SU-DHL-6 (cell line): Measurements from ENCODE around the gene SPRR2B.

Experiments used
- H2AFZ ChIP-seq: fragments of 200-600 bp; sonication (generic); 2 replicates; pipeline ENCODE4 v1.6.1; 2014; ENCODE audit warnings: low read depth, mild to moderate bottlenecking, moderate library complexity, mixed read lengths, antibody characterized with exemption, low read length; ENCODE audit not compliant: severe bottlenecking
- H3F3A ChIP-seq: fragments of 200-600 bp; shearing (Covaris generic); 2 replicates; pipeline ENCODE4 v1.6.0; 2016; ENCODE audit warnings: antibody characterized with exemption, mild to moderate bottlenecking; ENCODE audit not compliant: insufficient read depth
- H3K27ac ChIP-seq: fragments of 200-600 bp; sonication (generic); 2 replicates; pipeline ENCODE4 v1.5.1; 2016; ENCODE audit warnings: low read depth, mild to moderate bottlenecking, low read length, moderate library complexity, mixed read lengths
- H3K27me3 ChIP-seq: fragments of 200-600 bp; sonication (generic), shearing (Covaris generic); 2 replicates; pipeline ENCODE4 v1.6.0; 2014; ENCODE audit warnings: mild to moderate bottlenecking, low read length
- H3K36me3 ChIP-seq: fragments of 200-600 bp; sonication (generic); 2 replicates; pipeline ENCODE4 v1.6.1; 2014; ENCODE audit warnings: mild to moderate bottlenecking, low read length, mixed read lengths
- H3K4me2 ChIP-seq: fragments of 300-600, 200-600 bp; shearing (Covaris generic), sonication (generic); 2 replicates; pipeline ENCODE4 v1.6.0; 2014; ENCODE audit warnings: low read length, low read depth, mild to moderate bottlenecking; ENCODE audit not compliant: poor library complexity, severe bottlenecking
- H3K4me3 ChIP-seq: fragments of 200-600 bp; sonication (generic); 2 replicates; pipeline ENCODE4 v1.5.1; 2014; ENCODE audit warnings: antibody characterized with exemption, low read length, mild to moderate bottlenecking, mixed read lengths; ENCODE audit not compliant: insufficient read depth, poor library complexity, severe bottlenecking
- H3K79me2 ChIP-seq: fragments of 200-600 bp; sonication (generic); 2 replicates; pipeline ENCODE4 v1.6.1; 2014; ENCODE audit warnings: mild to moderate bottlenecking, low read length, moderate library complexity; ENCODE audit not compliant: insufficient read depth
- H3K9ac ChIP-seq: fragments of 200-600 bp; sonication (generic); 2 replicates; pipeline ENCODE4 v1.7.0; 2014; ENCODE audit warnings: mild to moderate bottlenecking, low read length
- H3K9me2 ChIP-seq: fragments of 200-600 bp; sonication (generic); replicated peaks from 2 replicates; pipeline ENCODE4 v1.6.1; 2014; ENCODE audit warnings: low read length; ENCODE audit not compliant: insufficient read depth
- H3K9me3 ChIP-seq: fragments of 200-600 bp; sonication (generic); 2 replicates; pipeline ENCODE4 v1.6.1; 2014; ENCODE audit warnings: low read length, mixed read lengths; ENCODE audit not compliant: insufficient read depth
- H4K20me1 ChIP-seq: fragments of 200-600 bp; sonication (generic); 2 replicates; pipeline ENCODE4 v1.6.1; 2014; ENCODE audit warnings: low read depth, mild to moderate bottlenecking, antibody characterized with exemption, low read length, moderate library complexity, mixed read lengths
- EZH2phosphoT487 ChIP-seq: fragments of 200-600 bp; sonication (generic), shearing (Covaris generic); conservative IDR thresholded peaks from 2 replicates; pipeline ENCODE4 v1.6.1; 2018; ENCODE audit warnings: mild to moderate bottlenecking, antibody characterized with exemption, low read length, moderate library complexity, mixed read lengths
- TF ChIP-seq, protein P1 (sequence below): fragments of 200-600 bp; sonication (generic); IDR thresholded peaks from one replicate; pipeline ENCODE4 v1.5.1; 2017; ENCODE audit warnings: antibody characterized with exemption, mild to moderate bottlenecking, low read length, moderate library complexity; ENCODE audit not compliant: insufficient read depth, poor library complexity, severe bottlenecking

The SPRR2B gene

DNA sequence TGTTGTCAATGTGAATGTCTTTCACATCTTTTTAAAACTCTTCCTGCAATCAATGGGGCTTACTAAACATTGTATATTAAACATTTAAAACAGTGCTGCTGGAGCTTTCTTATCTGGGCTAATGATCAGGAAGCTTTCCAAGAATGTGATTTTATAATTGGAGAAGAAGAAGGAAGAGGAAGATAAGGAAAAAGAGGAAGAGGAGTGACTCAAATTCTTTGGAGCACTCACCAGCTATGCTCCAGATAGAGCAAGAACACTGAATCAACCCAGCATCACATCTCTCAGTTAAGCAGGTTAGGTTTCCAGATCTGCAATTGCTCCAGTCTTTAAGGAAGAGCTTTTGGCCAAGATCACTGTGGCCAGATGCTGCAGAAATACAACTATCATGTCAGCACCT is 24.4 kb upstream of the SPRR2B start:
- no peaks in the 10 kb centered on the region for H3K9me2 ChIP-seq
- H4K20me1 ChIP-seq, result no peaks in the 10 kb centered on the region
- H3K27me3 ChIP-seq, result no peaks in the 10 kb centered on the region
- H3K4me2 ChIP-seq, result no peak overlapping the region
- no peak overlapping the region for H3K4me3 ChIP-seq
- H3K9ac ChIP-seq, result no peak overlapping the region
- H2AFZ ChIP-seq, result no peak overlapping the region
- TF ChIP-seq, protein P1, sequence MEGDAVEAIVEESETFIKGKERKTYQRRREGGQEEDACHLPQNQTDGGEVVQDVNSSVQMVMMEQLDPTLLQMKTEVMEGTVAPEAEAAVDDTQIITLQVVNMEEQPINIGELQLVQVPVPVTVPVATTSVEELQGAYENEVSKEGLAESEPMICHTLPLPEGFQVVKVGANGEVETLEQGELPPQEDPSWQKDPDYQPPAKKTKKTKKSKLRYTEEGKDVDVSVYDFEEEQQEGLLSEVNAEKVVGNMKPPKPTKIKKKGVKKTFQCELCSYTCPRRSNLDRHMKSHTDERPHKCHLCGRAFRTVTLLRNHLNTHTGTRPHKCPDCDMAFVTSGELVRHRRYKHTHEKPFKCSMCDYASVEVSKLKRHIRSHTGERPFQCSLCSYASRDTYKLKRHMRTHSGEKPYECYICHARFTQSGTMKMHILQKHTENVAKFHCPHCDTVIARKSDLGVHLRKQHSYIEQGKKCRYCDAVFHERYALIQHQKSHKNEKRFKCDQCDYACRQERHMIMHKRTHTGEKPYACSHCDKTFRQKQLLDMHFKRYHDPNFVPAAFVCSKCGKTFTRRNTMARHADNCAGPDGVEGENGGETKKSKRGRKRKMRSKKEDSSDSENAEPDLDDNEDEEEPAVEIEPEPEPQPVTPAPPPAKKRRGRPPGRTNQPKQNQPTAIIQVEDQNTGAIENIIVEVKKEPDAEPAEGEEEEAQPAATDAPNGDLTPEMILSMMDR, result no peak
- no peak for TF ChIP-seq EZH2phosphoT487
- no peaks in the 10 kb centered on the region for H3F3A ChIP-seq
- H3K79me2 ChIP-seq, result no peaks in the 10 kb centered on the region
- no peaks in the 10 kb centered on the region for H3K9me3 ChIP-seq
- no peak overlapping the region for H3K27ac ChIP-seq
- no peaks in the 10 kb centered on the region for H3K36me3 ChIP-seq

DNA sequence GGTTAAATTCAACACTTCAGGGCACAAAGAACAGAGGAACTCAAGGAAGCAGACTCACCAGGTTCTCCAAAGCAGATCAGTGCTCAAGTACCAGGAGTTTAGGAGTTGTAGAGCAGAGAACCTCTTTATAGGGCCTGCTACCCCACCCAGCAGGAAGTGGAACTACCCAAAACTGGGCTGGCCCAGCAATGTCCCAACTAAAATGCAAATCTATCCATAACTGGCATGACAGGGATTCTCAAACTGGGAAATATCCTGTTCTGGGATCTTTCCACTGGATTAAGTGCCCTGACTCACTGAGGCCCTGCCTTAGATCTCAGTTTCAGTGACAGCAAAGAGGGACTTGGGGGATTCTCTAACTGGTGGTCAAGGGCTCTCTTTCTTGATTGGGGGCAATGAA is 23.0 kb upstream of the SPRR2B start, which contains the start of gene SPRR2E:
SPRR2E (minus strand) TSS at position 101 of the 400 bp plus-strand sequence. CDS start 775 bp downstream, outside the sequence.
- H3F3A ChIP-seq, result no peaks in the 10 kb centered on the region
- H3K27me3 ChIP-seq, result no peaks in the 10 kb centered on the region
- no peaks in the 10 kb centered on the region for H3K9me3 ChIP-seq
- H3K79me2 ChIP-seq, result no peaks in the 10 kb centered on the region
- H3K9ac ChIP-seq, result no peak within 1 kb of the TSS
- H3K9me2 ChIP-seq, result no peaks in the 10 kb centered on the region
- H3K4me3 ChIP-seq, result no peak within 1 kb of the TSS
- no peak within 1 kb of the TSS for H2AFZ ChIP-seq
- H3K4me2 ChIP-seq, result no peak within 1 kb of the TSS
- H3K27ac ChIP-seq, result no peak within 1 kb of the TSS
- TF ChIP-seq EZH2phosphoT487, result no peak
- TF ChIP-seq, protein P1, result no peak
- no peaks in the 10 kb centered on the region for H3K36me3 ChIP-seq
- H4K20me1 ChIP-seq, result no peaks in the 10 kb centered on the region

DNA sequence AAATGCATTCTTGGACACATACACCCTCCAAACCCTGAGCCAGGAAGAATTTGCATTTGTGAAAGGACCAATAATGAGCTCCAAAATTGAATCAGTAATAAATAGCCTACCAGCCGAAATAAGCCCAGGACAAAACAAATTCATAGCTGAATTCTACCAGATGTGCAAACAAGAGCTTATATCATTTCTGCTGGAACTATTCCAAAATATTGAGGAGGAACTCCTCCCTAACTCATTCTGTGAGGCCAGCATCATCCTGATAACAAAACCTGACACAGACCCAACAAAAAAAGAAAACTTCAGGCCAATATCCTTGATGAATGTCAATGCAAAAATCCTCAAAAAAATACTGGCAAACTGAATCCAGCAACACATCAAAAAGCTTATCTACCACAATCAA is 16.2 kb upstream of the SPRR2B start:
- H3F3A ChIP-seq, result no peaks in the 10 kb centered on the region
- no peaks in the 10 kb centered on the region for H3K27me3 ChIP-seq
- H3K9me2 ChIP-seq, result no peaks in the 10 kb centered on the region
- H2AFZ ChIP-seq, result no peak overlapping the region
- H3K36me3 ChIP-seq, result no peaks in the 10 kb centered on the region
- H3K4me2 ChIP-seq, result no peak overlapping the region
- no peaks in the 10 kb centered on the region for H4K20me1 ChIP-seq
- no peak overlapping the region for H3K9ac ChIP-seq
- no peaks in the 10 kb centered on the region for H3K9me3 ChIP-seq
- no peak overlapping the region for H3K27ac ChIP-seq
- no peak overlapping the region for H3K4me3 ChIP-seq
- TF ChIP-seq, protein P1, result no peak
- no peak for TF ChIP-seq EZH2phosphoT487
- H3K79me2 ChIP-seq, result no peaks in the 10 kb centered on the region
